IMR-90 (cell line): ENCODE results near the gene PCGF3. TPM values are rescaled to one million over a fixed set of nuclear protein-coding genes. Genes with fewer than 3 reads are reported as not detected.

Source experiments
- ATAC-seq: fragments of 200-7000 bp; cut with Tn5 transposase; 2 replicates; pipeline ENCODE4 v1.9.1; 2020; ENCODE audit warnings: low read depth, mild to moderate bottlenecking, moderate library complexity
- BruUV-seq: library from RNA; stranded (reverse); fragments of 400-500 nt; replicated peaks from 2 replicates; lab custom pipeline; 2021; lab: Mats Ljungman, UMichigan
- CTCF ChIA-PET: fragments of 300-600 bp; formaldehyde crosslinking; extraction: SDS; loops from one replicate; lab custom pipeline; 2021; ENCODE audit warnings: antibody characterized with exemption; lab: Yijun Ruan, JAX
- POLR2A ChIA-PET: fragments of 300-600 bp; sonication (Branson Sonifier 250); formaldehyde crosslinking; loops from one replicate; lab custom pipeline; 2022; ENCODE audit warnings: antibody characterized with exemption; ENCODE audit not compliant: unreplicated experiment; lab: Charles Lee
- DNase-seq: peaks from one replicate; pipeline ENCODE4 v3.0.0; 2013
- H2AFZ ChIP-seq: replicated peaks from 2 replicates; pipeline ENCODE3; 2013; ENCODE audit warnings: low read length, mild to moderate bottlenecking; ENCODE audit not compliant: poor library complexity
- H2AK5ac ChIP-seq: 2 replicates; pipeline ENCODE4 v1.6.1; 2013; ENCODE audit warnings: low read depth, low read length, inconsistent platforms
- H2AK9ac ChIP-seq: replicated peaks from 2 replicates; pipeline ENCODE3; 2013; ENCODE audit warnings: mild to moderate bottlenecking, low read depth, low read length, moderate library complexity; ENCODE audit not compliant: poor library complexity
- H2BK120ac ChIP-seq: 2 replicates; pipeline ENCODE4 v1.6.1; 2013; ENCODE audit warnings: low read depth, low read length, inconsistent platforms
- H2BK15ac ChIP-seq: 3 replicates; pipeline ENCODE4 v1.6.1; 2013; ENCODE audit warnings: low read depth, low read length, inconsistent platforms
- H2BK20ac ChIP-seq: 2 replicates; pipeline ENCODE4 v1.6.1; 2013; ENCODE audit warnings: low read depth, mild to moderate bottlenecking, inconsistent platforms, low read length, moderate library complexity
- H2BK5ac ChIP-seq: 2 replicates; pipeline ENCODE4 v1.6.1; 2013; ENCODE audit warnings: mild to moderate bottlenecking, low read depth, low read length, inconsistent platforms; ENCODE audit not compliant: poor library complexity, severe bottlenecking
- H3K14ac ChIP-seq: replicated peaks from 2 replicates; pipeline ENCODE4 v1.6.1; 2013; ENCODE audit warnings: low read depth, low read length, inconsistent platforms
- H3K18ac ChIP-seq: 2 replicates; pipeline ENCODE4 v1.6.1; 2013; ENCODE audit warnings: low read depth, low read length, control low read depth
- H3K23ac ChIP-seq: 2 replicates; pipeline ENCODE4 v1.6.1; 2013; ENCODE audit warnings: low read depth, low read length, inconsistent platforms
- H3K27ac ChIP-seq: 2 replicates; pipeline ENCODE4 v1.5.1; 2013; ENCODE audit warnings: mild to moderate bottlenecking, control low read depth, low read length; ENCODE audit not compliant: insufficient read depth
- H3K27me3 ChIP-seq: 2 replicates; pipeline ENCODE4 v1.6.1; 2013; ENCODE audit warnings: low read length; ENCODE audit not compliant: control insufficient read depth, insufficient read depth
- H3K36me3 ChIP-seq: 2 replicates; pipeline ENCODE4 v1.6.1; 2013; ENCODE audit warnings: low read length, mixed read lengths; ENCODE audit not compliant: control insufficient read depth, insufficient read depth
- H3K4ac ChIP-seq: 2 replicates; pipeline ENCODE4 v1.6.1; 2013; ENCODE audit warnings: low read depth, low read length, inconsistent platforms
- H3K4me1 ChIP-seq: 2 replicates; pipeline ENCODE4 v1.6.1; 2013; ENCODE audit warnings: low read length, mixed read lengths; ENCODE audit not compliant: control insufficient read depth, insufficient read depth
- H3K4me2 ChIP-seq: 2 replicates; pipeline ENCODE4 v1.6.1; 2013; ENCODE audit warnings: low read depth, mild to moderate bottlenecking, control low read depth, low read length, moderate library complexity
- H3K4me3 ChIP-seq: 2 replicates; pipeline ENCODE4 v1.5.1; 2013; ENCODE audit warnings: low read depth, mild to moderate bottlenecking, control low read depth, low read length, moderate library complexity; ENCODE audit not compliant: insufficient read depth
- H3K56ac ChIP-seq: 2 replicates; pipeline ENCODE4 v1.6.1; 2013; ENCODE audit warnings: low read length, inconsistent platforms; ENCODE audit not compliant: insufficient read depth; ENCODE audit errors: extremely low read depth
- H3K79me1 ChIP-seq, 2 experiments: 2 replicates each; pipeline ENCODE4 v1.6.1; 2013; ENCODE audit warnings: low read length in 2 of 2, inconsistent platforms in 1 of 2, low read depth in 1 of 2
- H3K9ac ChIP-seq: 2 replicates; pipeline ENCODE4 v1.6.1; 2013; ENCODE audit warnings: low read depth, low read length, control low read depth
- H3K9me1 ChIP-seq: 2 replicates; pipeline ENCODE4 v1.6.1; 2013; ENCODE audit warnings: low read length, inconsistent platforms; ENCODE audit not compliant: insufficient read depth
- H3K9me3 ChIP-seq: 2 replicates; pipeline ENCODE4 v1.6.1; 2013; ENCODE audit warnings: low read length; ENCODE audit not compliant: control insufficient read depth, insufficient read depth
- H4K20me1 ChIP-seq: 2 replicates; pipeline ENCODE4 v1.6.1; 2013; ENCODE audit warnings: low read length, inconsistent platforms; ENCODE audit not compliant: insufficient read depth
- H4K5ac ChIP-seq: 2 replicates; pipeline ENCODE4 v1.6.1; 2013; ENCODE audit warnings: mild to moderate bottlenecking, low read depth, low read length, control low read depth
- H4K8ac ChIP-seq, 2 experiments: 2 replicates each; pipeline ENCODE4 v1.6.1; 2013; ENCODE audit warnings: low read depth in 2 of 2, low read length in 2 of 2, control low read depth in 1 of 2, inconsistent platforms in 1 of 2
- H4K91ac ChIP-seq: 2 replicates; pipeline ENCODE4 v1.6.1; 2013; ENCODE audit warnings: low read depth, low read length, inconsistent platforms; ENCODE audit not compliant: insufficient read depth
- BHLHE40 ChIP-seq: fragments of 150-350 bp; IDR thresholded peaks from 2 replicates; pipeline ENCODE4 v1.6.1; 2016; ENCODE audit warnings: mild to moderate bottlenecking, low read depth, low read length
- CEBPB ChIP-seq: IDR thresholded peaks from 2 replicates; pipeline ENCODE4 v1.6.1; 2012; ENCODE audit warnings: low read depth, low read length, improper control_type of control experiment
- CHD1 ChIP-seq: IDR thresholded peaks from 2 replicates; pipeline ENCODE4 v1.6.1; 2012; ENCODE audit warnings: low read depth, low read length, improper control_type of control experiment
- FOS ChIP-seq: fragments of 150-350 bp; IDR thresholded peaks from 2 replicates; pipeline ENCODE4 v1.6.1; 2016; ENCODE audit warnings: low read depth, low read length
- MAFK ChIP-seq: IDR thresholded peaks from 2 replicates; pipeline ENCODE4 v1.6.1; 2012; ENCODE audit warnings: low read depth, low read length, improper control_type of control experiment
- MAZ ChIP-seq: IDR thresholded peaks from 2 replicates; pipeline ENCODE4 v1.6.1; 2012; ENCODE audit warnings: low read depth, mild to moderate bottlenecking, low read length, improper control_type of control experiment, moderate library complexity, borderline replicate concordance
- MXI1 ChIP-seq: IDR thresholded peaks from 2 replicates; pipeline ENCODE4 v1.6.1; 2012; ENCODE audit warnings: low read depth, mild to moderate bottlenecking, low read length, moderate library complexity, borderline replicate concordance
- NFE2L2 ChIP-seq: fragments of 150-350 bp; IDR thresholded peaks from 2 replicates; pipeline ENCODE4 v1.6.1; 2016; ENCODE audit warnings: low read depth, mild to moderate bottlenecking, low read length
- POLR2A ChIP-seq: IDR thresholded peaks from 2 replicates; pipeline ENCODE4 v1.6.1; 2012; ENCODE audit warnings: mild to moderate bottlenecking, low read depth, low read length
- RAD21 ChIP-seq: IDR thresholded peaks from 2 replicates; pipeline ENCODE4 v1.6.1; 2012; ENCODE audit warnings: low read length, improper control_type of control experiment
- RCOR1 ChIP-seq: IDR thresholded peaks from 2 replicates; pipeline ENCODE4 v1.6.1; 2012; ENCODE audit warnings: mild to moderate bottlenecking, low read length, improper control_type of control experiment; ENCODE audit not compliant: insufficient replicate concordance
- RFX5 ChIP-seq: IDR thresholded peaks from 2 replicates; pipeline ENCODE4 v1.8.0; 2012; ENCODE audit warnings: low read depth, mild to moderate bottlenecking, low read length, moderate library complexity
- SMC3 ChIP-seq: fragments of 150-350 bp; IDR thresholded peaks from 2 replicates; pipeline ENCODE4 v1.6.1; 2016; ENCODE audit warnings: low read depth, mild to moderate bottlenecking, antibody characterized with exemption, low read length, moderate library complexity
- WGBS, 2 experiments: methylation state at CpG; one replicate each; pipeline versions ENCODE4 v1.1.5 to v1.1.7; 2013; ENCODE audit warnings: missing lambda C conversion rate in 2 of 2; ENCODE audit not compliant: insufficient read length in 1 of 2; ENCODE audit errors: extremely low coverage in 2 of 2; 5-methylcytosine and 5-hydroxymethylcytosine counted together
- dilution Hi-C: fragments of 300-500 bp; cut with HindIII; formaldehyde crosslinking; loops from one replicate; pipeline ENCODE4 v1.14.3; 2018; ENCODE audit warnings: low sequenced_read_pairs; ENCODE audit not compliant: unreplicated experiment
- in situ Hi-C: fragments of 300-500 bp; cut with MboI; formaldehyde crosslinking; loops from 3 replicates; pipeline ENCODE4 v1.14.3; 2019; ENCODE audit warnings: low sequenced_read_pairs, inconsistent platforms, mixed read lengths
- intact Hi-C: fragments of 100-400 bp; cut with micrococcal nuclease; formaldehyde crosslinking; loops from 2 replicates; pipeline ENCODE4 v1.10.0; 2022
- polyA plus RNA-seq, 3 experiments: library from polyadenylated mRNA; depleted of rRNA; stranded (reverse); fragments of >200 nt; gene quantifications; 2 replicates each; pipeline ENCODE4 v1.2.3, GENCODE V29; 2012; ENCODE audit warnings: low replicate concordance in 1 of 3
- total RNA-seq: library from RNA; depleted of rRNA; stranded (reverse); fragments of >200 nt; gene quantifications from 2 replicates; pipeline ENCODE4 v1.2.3, GENCODE V29; 2012
- TF ChIP-seq, protein P1 (sequence below): conservative IDR thresholded peaks from 2 replicates; pipeline ENCODE4 v1.5.1; 2012; ENCODE audit warnings: mild to moderate bottlenecking, low read depth, low read length, improper control_type of control experiment
- TF ChIP-seq, protein P2 (sequence below): fragments of 150-350 bp; IDR thresholded peaks from 2 replicates; pipeline ENCODE4 v1.6.1; 2017; ENCODE audit warnings: mild to moderate bottlenecking, antibody characterized with exemption, low read length, low read depth
- TF ChIP-seq, protein P3 (sequence below): fragments of 150-350 bp; IDR thresholded peaks from 2 replicates; pipeline ENCODE4 v1.6.1; 2016; ENCODE audit warnings: low read depth, mild to moderate bottlenecking, low read length, moderate library complexity, borderline replicate concordance

PCGF3 gene
- total and polyA plus RNA-seq, 2 of the 4 experiments (the other 2 are of a cell fraction): 40.0 to 55.3 TPM

DNA sequence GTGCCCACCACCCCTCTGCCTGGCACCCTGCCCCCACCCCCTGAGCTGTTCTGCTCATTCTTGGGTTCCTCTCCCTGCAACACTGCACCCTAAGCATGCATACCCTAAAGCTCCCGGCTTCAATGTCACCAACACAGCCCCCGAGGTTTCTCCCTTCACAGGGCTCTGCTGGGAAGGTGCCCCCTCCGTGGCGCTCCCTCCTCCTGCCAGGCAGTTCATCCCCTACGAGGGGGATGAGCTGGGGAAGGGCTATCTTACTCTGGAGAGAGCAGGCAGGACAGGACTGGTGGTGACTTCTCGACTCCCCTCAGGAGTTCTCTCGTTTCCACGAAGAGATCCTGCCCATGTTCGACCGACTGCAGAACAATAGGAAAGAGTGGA is 38.1 kb upstream of the PCGF3 start:
- in situ Hi-C loops (no loop called here), intact Hi-C loops (no loop called here), dilution Hi-C loops (no loop called here)
- no peak overlapping the region for H3K4ac ChIP-seq
- peaks cover 14% of the 10 kb centered on the region for H3K36me3 ChIP-seq
- no peak overlapping the region for H4K8ac ChIP-seq
- no peaks in the 10 kb centered on the region for H3K4me1 ChIP-seq
- no peak overlapping the region for H2AK9ac ChIP-seq
- H3K4me2 ChIP-seq: no peak overlapping the region
- no peak overlapping the region for H3K56ac ChIP-seq
- no peak overlapping the region for H3K9ac ChIP-seq
- no peak overlapping the region for H2AK5ac ChIP-seq
- H3K14ac ChIP-seq: no peak overlapping the region
- no peak overlapping the region for H3K18ac ChIP-seq
- H2BK120ac ChIP-seq: no peak overlapping the region
- no peak overlapping the region for H3K4me3 ChIP-seq
- H3K9me3 ChIP-seq: no peaks in the 10 kb centered on the region; the same call in 1 of the 2 replicates
- H2BK20ac ChIP-seq: no peak overlapping the region
- H2BK15ac ChIP-seq: no peak overlapping the region
- no peak overlapping the region for H2AFZ ChIP-seq
- H3K79me1 ChIP-seq: peaks cover 0 to 4% of the 10 kb centered on the region in 2 experiments; a peak in 2 of 4 replicates
- H3K9me1 ChIP-seq: 0 out of 2 replicates have a peak, but pooled peaks cover 3% of the 10 kb centered on the region
- ChIA-PET POLR2A (no interaction called here), CTCF (no interaction called here)
- H4K20me1 ChIP-seq: no peaks in the 10 kb centered on the region
- DNase-seq (no peak), ATAC-seq (no peak)
- TF ChIP-seq, protein P1, sequence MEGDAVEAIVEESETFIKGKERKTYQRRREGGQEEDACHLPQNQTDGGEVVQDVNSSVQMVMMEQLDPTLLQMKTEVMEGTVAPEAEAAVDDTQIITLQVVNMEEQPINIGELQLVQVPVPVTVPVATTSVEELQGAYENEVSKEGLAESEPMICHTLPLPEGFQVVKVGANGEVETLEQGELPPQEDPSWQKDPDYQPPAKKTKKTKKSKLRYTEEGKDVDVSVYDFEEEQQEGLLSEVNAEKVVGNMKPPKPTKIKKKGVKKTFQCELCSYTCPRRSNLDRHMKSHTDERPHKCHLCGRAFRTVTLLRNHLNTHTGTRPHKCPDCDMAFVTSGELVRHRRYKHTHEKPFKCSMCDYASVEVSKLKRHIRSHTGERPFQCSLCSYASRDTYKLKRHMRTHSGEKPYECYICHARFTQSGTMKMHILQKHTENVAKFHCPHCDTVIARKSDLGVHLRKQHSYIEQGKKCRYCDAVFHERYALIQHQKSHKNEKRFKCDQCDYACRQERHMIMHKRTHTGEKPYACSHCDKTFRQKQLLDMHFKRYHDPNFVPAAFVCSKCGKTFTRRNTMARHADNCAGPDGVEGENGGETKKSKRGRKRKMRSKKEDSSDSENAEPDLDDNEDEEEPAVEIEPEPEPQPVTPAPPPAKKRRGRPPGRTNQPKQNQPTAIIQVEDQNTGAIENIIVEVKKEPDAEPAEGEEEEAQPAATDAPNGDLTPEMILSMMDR: no peak
- no peak for TF ChIP-seq RFX5
- no peak for TF ChIP-seq MAZ
- TF ChIP-seq SMC3: no peak
- TF ChIP-seq RAD21: no peak
- TF ChIP-seq CEBPB: no peak
- TF ChIP-seq CHD1: no peak
- no peak for TF ChIP-seq MXI1
- no peak for TF ChIP-seq NFE2L2
- TF ChIP-seq, protein P2, sequence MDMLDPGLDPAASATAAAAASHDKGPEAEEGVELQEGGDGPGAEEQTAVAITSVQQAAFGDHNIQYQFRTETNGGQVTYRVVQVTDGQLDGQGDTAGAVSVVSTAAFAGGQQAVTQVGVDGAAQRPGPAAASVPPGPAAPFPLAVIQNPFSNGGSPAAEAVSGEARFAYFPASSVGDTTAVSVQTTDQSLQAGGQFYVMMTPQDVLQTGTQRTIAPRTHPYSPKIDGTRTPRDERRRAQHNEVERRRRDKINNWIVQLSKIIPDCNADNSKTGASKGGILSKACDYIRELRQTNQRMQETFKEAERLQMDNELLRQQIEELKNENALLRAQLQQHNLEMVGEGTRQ: no peak
- TF ChIP-seq, protein P3, sequence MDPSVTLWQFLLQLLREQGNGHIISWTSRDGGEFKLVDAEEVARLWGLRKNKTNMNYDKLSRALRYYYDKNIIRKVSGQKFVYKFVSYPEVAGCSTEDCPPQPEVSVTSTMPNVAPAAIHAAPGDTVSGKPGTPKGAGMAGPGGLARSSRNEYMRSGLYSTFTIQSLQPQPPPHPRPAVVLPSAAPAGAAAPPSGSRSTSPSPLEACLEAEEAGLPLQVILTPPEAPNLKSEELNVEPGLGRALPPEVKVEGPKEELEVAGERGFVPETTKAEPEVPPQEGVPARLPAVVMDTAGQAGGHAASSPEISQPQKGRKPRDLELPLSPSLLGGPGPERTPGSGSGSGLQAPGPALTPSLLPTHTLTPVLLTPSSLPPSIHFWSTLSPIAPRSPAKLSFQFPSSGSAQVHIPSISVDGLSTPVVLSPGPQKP: no peak
- TF ChIP-seq BHLHE40: no peak
- TF ChIP-seq RCOR1: no peak
- TF ChIP-seq POLR2A: no peak
- TF ChIP-seq FOS: no peak
- no peak for TF ChIP-seq MAFK
- H3K27me3 ChIP-seq: peaks cover 4% of the 10 kb centered on the region; the same call in 1 of the 2 replicates
- H3K23ac ChIP-seq: no peak overlapping the region
- H4K5ac ChIP-seq: no peak overlapping the region
- H3K27ac ChIP-seq: no peak overlapping the region
- no peak overlapping the region for H4K91ac ChIP-seq
- no CpG with 5 or more reads among the region's 10 CpGs for WGBS, 2 experiments
- BruUV-seq: no TSS peak
- H2BK5ac ChIP-seq: no peak overlapping the region
